ENCODE measurements around the gene VMP1.

DNA sequence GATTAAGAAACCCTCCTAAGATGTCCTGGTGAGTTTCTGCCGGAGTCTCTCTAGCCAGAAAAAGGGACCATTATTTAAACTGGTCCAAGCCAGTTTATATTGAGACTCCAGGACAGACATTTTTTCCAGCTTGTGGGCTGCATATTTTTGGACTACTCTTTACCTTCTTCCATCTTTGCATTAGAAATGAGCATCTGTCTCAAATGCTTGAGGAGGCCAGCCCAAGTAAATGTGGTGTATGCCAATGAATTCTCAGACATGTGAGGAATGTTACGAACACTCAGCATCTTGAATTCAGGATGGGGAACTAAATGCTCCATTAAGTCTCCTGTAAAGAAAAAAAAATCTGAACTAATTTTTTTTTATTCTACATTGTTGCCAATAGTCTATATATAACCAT lies 166.9 kb downstream of the VMP1 start:
- no peak for TF ChIP-seq POLR2A (IDR thresholded peaks at IDR 0.05; ENCODE audit: low read length)
- TF ChIP-seq GATA1 (IDR thresholded peaks at IDR 0.05; ENCODE audit: low read depth, low read length): no peak

Measured in erythroblast (primary cell).